Bronchial smooth muscle cell (primary cell): ENCODE results near the gene ZNF587. TPM values are rescaled to one million over a fixed set of nuclear protein-coding genes. Genes with fewer than 3 reads are reported as not detected.

Experiments
- total RNA-seq: library from RNA; depleted of rRNA; stranded (reverse); fragments of >200 nt; gene quantifications from 2 replicates; pipeline ENCODE4 v1.2.1, GENCODE V29; 2014

Gene ZNF587
- 14.5 and 15.0 TPM in 2 replicates for total RNA-seq

GRCh38 chr19:57849666-57850473 lies at the start of gene ZNF587:
TSS of gene ZNF587 (plus strand) at chr19:57849859. CDS start at chr19:57850039, 180 bp downstream.

GRCh38 chr19:57814505-57815246 lies 35.0 kb upstream of the ZNF587 start, which contains the start of gene ZNF552:
TSS of gene ZNF552 (minus strand) at chr19:57814913. CDS start at chr19:57814743, 170 bp downstream.

GRCh38 chr19:57830071-57830602 lies 19.5 kb upstream of the ZNF587 start, which contains the start of gene ZNF587B:
TSS of gene ZNF587B (plus strand) at chr19:57830299. CDS start at chr19:57830529, 230 bp downstream.

GRCh38 chr19:57888560-57889231 lies 39.0 kb downstream of the ZNF587 start, which contains the start of gene ZNF814:
TSS of gene ZNF814 (minus strand) at chr19:57889037. CDS start at chr19:57888802, 235 bp downstream.

Other genes with a start within 250 kb of the ZNF587 start
- gene ZNF530, start 250.0 kb upstream of the ZNF587 start, total RNA-seq: 1.6 and 3.0 TPM in 2 replicates
- gene ZNF134, start 235.6 kb upstream of the ZNF587 start, total RNA-seq: 15.9 and 19.7 TPM in 2 replicates
- gene ZNF211, start 216.7 kb upstream of the ZNF587 start, total RNA-seq: 8.8 and 11.2 TPM in 2 replicates
- not detected in 2 replicates for gene ZSCAN4, start 180.9 kb upstream of the ZNF587 start, total RNA-seq
- gene ZNF551, start 167.9 kb upstream of the ZNF587 start, total RNA-seq: 4.4 and 4.6 TPM in 2 replicates
- gene ZNF154, start 140.7 kb upstream of the ZNF587 start, total RNA-seq: 2.8 and 6.1 TPM in 2 replicates
- 12.0 and 12.1 TPM in 2 replicates for gene ZNF671, start 122.2 kb upstream of the ZNF587 start, total RNA-seq
- 16.1 and 17.8 TPM in 2 replicates for gene ZNF776, start 103.0 kb upstream of the ZNF587 start, total RNA-seq
- 15.0 and 17.8 TPM in 2 replicates for gene ZNF586, start 80.2 kb upstream of the ZNF587 start, total RNA-seq
- 3.1 and 3.2 TPM in 2 replicates for gene ZNF552, start 34.9 kb upstream of the ZNF587 start, total RNA-seq
- gene ZNF587B, start 19.6 kb upstream of the ZNF587 start, total RNA-seq: 9.7 and 13.1 TPM in 2 replicates
- gene ZNF814, start 39.2 kb downstream of the ZNF587 start, total RNA-seq: 4.9 and 5.8 TPM in 2 replicates
- 18.0 and 24.0 TPM in 2 replicates for gene ZNF417, start 66.7 kb downstream of the ZNF587 start, total RNA-seq
- 9.1 and 11.8 TPM in 2 replicates for gene ZNF418, start 85.5 kb downstream of the ZNF587 start, total RNA-seq
- 6.3 and 6.5 TPM in 2 replicates for gene ZNF256, start 97.8 kb downstream of the ZNF587 start, total RNA-seq
- gene C19orf18, start 124.7 kb downstream of the ZNF587 start, total RNA-seq: 0.26 and 0.32 TPM in 2 replicates
- 10.4 and 13.7 TPM in 2 replicates for gene ZNF606, start 153.0 kb downstream of the ZNF587 start, total RNA-seq
- not detected in 2 replicates for gene ZSCAN1, start 184.2 kb downstream of the ZNF587 start, total RNA-seq
- 5.7 and 6.1 TPM in 2 replicates for gene ZNF135, start 209.4 kb downstream of the ZNF587 start, total RNA-seq
- 23.8 and 31.4 TPM in 2 replicates for gene ZSCAN18, start 248.4 kb downstream of the ZNF587 start, total RNA-seq